C4-2B (cell line): Measurements from ENCODE around the gene ARHGDIB.

ENCODE experiments used
- CTCF ChIP-seq: fragments of 450-650 bp; conservative IDR thresholded peaks from 2 replicates; pipeline ENCODE4 v1.5.1; 2017; ENCODE audit warnings: mild to moderate bottlenecking
- ZFX ChIP-seq: fragments of 450-650 bp; IDR thresholded peaks from 2 replicates; pipeline ENCODE4 v1.6.1; 2017

- no peak for TF ChIP-seq CTCF
- TF ChIP-seq ZFX = no peak
Observed at GRCh38 chr12:14953752-14954151, 7.6 kb downstream of the ARHGDIB start.
